22Rv1 (cell line): ENCODE results near the gene AGTRAP.

ENCODE experiments used
- ZFX ChIP-seq: fragments of 450-650 bp; IDR thresholded peaks from 2 replicates; pipeline ENCODE4 v1.6.1; 2017; ENCODE audit warnings: antibody characterized with exemption, borderline replicate concordance
- TF ChIP-seq, protein P1 (sequence below): fragments of 450-650 bp; IDR thresholded peaks from 2 replicates; pipeline ENCODE4 v1.5.1; 2017; ENCODE audit warnings: mild to moderate bottlenecking

DNA sequence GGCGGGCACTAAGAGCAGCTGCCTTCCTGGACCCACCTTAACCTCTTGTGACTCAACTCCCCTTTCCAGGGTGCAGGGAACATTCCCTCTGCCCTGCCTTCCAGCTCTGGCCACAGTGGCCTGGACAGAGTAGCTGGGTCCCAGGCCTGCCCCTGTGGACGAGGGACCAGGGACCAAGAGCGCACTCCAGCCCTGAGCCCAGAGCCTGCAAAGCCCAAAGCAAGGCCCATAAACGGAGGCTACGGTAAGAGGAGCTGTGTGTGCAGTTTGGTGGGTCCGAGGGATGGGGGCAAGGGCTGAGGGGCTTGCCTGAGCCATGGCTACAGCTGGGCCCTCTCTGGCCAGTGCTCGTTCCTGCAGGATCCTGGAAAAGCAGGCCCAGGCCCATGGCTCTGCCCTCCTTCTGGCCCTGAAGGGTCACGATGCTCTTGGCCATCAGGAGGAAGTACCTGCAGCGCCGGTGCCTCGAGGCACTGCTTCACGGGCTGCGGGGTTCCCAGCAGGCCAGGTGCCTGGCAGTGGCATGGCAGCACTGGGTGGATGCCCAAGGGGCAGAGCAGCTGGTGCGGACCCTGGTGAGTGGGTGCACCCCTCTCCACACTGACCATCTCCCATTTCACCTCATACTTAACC, 52.0 kb downstream of the AGTRAP start:
- TF ChIP-seq, protein P1, sequence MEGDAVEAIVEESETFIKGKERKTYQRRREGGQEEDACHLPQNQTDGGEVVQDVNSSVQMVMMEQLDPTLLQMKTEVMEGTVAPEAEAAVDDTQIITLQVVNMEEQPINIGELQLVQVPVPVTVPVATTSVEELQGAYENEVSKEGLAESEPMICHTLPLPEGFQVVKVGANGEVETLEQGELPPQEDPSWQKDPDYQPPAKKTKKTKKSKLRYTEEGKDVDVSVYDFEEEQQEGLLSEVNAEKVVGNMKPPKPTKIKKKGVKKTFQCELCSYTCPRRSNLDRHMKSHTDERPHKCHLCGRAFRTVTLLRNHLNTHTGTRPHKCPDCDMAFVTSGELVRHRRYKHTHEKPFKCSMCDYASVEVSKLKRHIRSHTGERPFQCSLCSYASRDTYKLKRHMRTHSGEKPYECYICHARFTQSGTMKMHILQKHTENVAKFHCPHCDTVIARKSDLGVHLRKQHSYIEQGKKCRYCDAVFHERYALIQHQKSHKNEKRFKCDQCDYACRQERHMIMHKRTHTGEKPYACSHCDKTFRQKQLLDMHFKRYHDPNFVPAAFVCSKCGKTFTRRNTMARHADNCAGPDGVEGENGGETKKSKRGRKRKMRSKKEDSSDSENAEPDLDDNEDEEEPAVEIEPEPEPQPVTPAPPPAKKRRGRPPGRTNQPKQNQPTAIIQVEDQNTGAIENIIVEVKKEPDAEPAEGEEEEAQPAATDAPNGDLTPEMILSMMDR: no peak
- TF ChIP-seq ZFX: no peak
